ENCODE measurements around the gene GPR119. TPM values are rescaled to one million over a fixed set of nuclear protein-coding genes. Genes with fewer than 3 reads are reported as not detected.
"Not testable (repeated sequence)": the region's sequence is repeated elsewhere in the genome, so short reads cannot be mapped to it uniquely, and the experiment has no call there.

Gene GPR119
- polyA plus RNA-seq, 1 donor (not counting 4 experiments of a cell fraction or from before 2014, with no cell fraction given) = not detected

GRCh38 chrX:130378024-130378669 lies 7.3 kb downstream of the GPR119 start:
- no peak overlapping the region for H3K27ac ChIP-seq (ENCODE audit: control insufficient read depth, insufficient read depth, low read length)
- H3K27me3 ChIP-seq (ENCODE audit: control insufficient read depth, extremely low read depth, insufficient read depth, low read length) = no peaks in the 10 kb centered on the region
- FAIRE-seq (no peak), DNase-seq (ENCODE audit: low read depth, low spot score) (no peak)
- TF ChIP-seq EZH2 (IDR thresholded peaks at IDR 0.05; ENCODE audit: low read length) = no peak
- no peak for TF ChIP-seq CTCF (optimal IDR thresholded peaks at IDR 0.05 in 1 of 3, IDR thresholded peaks at IDR 0.05 in 1 of 3, conservative IDR thresholded peaks at IDR 0.05 in 1 of 3; ENCODE audit: extremely low read depth in 1 of 3, insufficient read depth in 2 of 3, low read length in 3 of 3)
- H4K20me1 ChIP-seq (ENCODE audit: control insufficient read depth, extremely low read depth, insufficient read depth, low read length) = no peaks in the 10 kb centered on the region
- no peak overlapping the region for H3K4me2 ChIP-seq (ENCODE audit: control insufficient read depth, extremely low read depth, insufficient read depth, low read depth, low read length)
- no peak overlapping the region for H3K9ac ChIP-seq (ENCODE audit: control insufficient read depth, extremely low read depth, insufficient read depth, low read length)
- no peaks in the 10 kb centered on the region for H3K4me1 ChIP-seq (ENCODE audit: control insufficient read depth, extremely low read depth, insufficient read depth, low read length)
- no peaks in the 10 kb centered on the region for H3K36me3 ChIP-seq (ENCODE audit: control insufficient read depth in 2 of 2, extremely low read depth in 1 of 2, insufficient read depth in 2 of 2, low read length in 2 of 2)
- no peaks in the 10 kb centered on the region for H3K9me1 ChIP-seq (ENCODE audit: control insufficient read depth, extremely low read depth, insufficient read depth, low read length)
- H2AFZ ChIP-seq (ENCODE audit: control insufficient read depth, low read length) = no peak overlapping the region
- no peaks in the 10 kb centered on the region for H3K79me2 ChIP-seq (ENCODE audit: control insufficient read depth, insufficient read depth, low read length)
- no peaks in the 10 kb centered on the region for H3K9me3 ChIP-seq (ENCODE audit: control insufficient read depth, low read depth, low read length)
- dilution Hi-C loops (cut with MboI; ENCODE audit: extremely low pct_ligation_motif_present, low sequenced_read_pairs) = no loop called here
- no peak overlapping the region for H3K4me3 ChIP-seq (ENCODE audit: control insufficient read depth in 2 of 3, extremely low read depth in 1 of 3, insufficient read depth in 2 of 3, low read depth in 1 of 3, low read length in 3 of 3)

GRCh38 chrX:130376077-130376476 lies 9.4 kb downstream of the GPR119 start:
- Histone ChIP-seq H3K4me1 (ENCODE audit: control insufficient read depth, extremely low read depth, insufficient read depth, low read length) (no peaks in the 10 kb centered on the region), H3K79me2 (ENCODE audit: control insufficient read depth, insufficient read depth, low read length) (no peaks in the 10 kb centered on the region), H3K27ac (ENCODE audit: control insufficient read depth, insufficient read depth, low read length) (no peak overlapping the region), H2AFZ (ENCODE audit: control insufficient read depth, low read length) (no peak overlapping the region), H3K4me2 (ENCODE audit: control insufficient read depth, extremely low read depth, insufficient read depth, low read depth, low read length) (no peak overlapping the region), H4K20me1 (ENCODE audit: control insufficient read depth, extremely low read depth, insufficient read depth, low read length) (no peaks in the 10 kb centered on the region), H3K27me3 (ENCODE audit: control insufficient read depth, extremely low read depth, insufficient read depth, low read length) (no peaks in the 10 kb centered on the region), H3K9me3 (ENCODE audit: control insufficient read depth, low read depth, low read length) (no peaks in the 10 kb centered on the region), H3K36me3 (ENCODE audit: control insufficient read depth in 2 of 2, extremely low read depth in 1 of 2, insufficient read depth in 2 of 2, low read length in 2 of 2) (no peaks in the 10 kb centered on the region), H3K4me3 (ENCODE audit: control insufficient read depth in 2 of 3, extremely low read depth in 1 of 3, insufficient read depth in 2 of 3, low read depth in 1 of 3, low read length in 3 of 3) (no peak overlapping the region), H3K9ac (ENCODE audit: control insufficient read depth, extremely low read depth, insufficient read depth, low read length) (no peak overlapping the region), H3K9me1 (ENCODE audit: control insufficient read depth, extremely low read depth, insufficient read depth, low read length) (no peaks in the 10 kb centered on the region)
- dilution Hi-C loops (cut with MboI; ENCODE audit: extremely low pct_ligation_motif_present, low sequenced_read_pairs) = no loop called here
- FAIRE-seq (no peak), DNase-seq (ENCODE audit: low read depth, low spot score) (no peak)
- no peak for TF ChIP-seq CTCF (optimal IDR thresholded peaks at IDR 0.05 in 1 of 3, IDR thresholded peaks at IDR 0.05 in 1 of 3, conservative IDR thresholded peaks at IDR 0.05 in 1 of 3; ENCODE audit: extremely low read depth in 1 of 3, insufficient read depth in 2 of 3, low read length in 3 of 3)
- no peak for TF ChIP-seq EZH2 (IDR thresholded peaks at IDR 0.05; ENCODE audit: low read length)

- H3K27me3 ChIP-seq (ENCODE audit: control insufficient read depth, extremely low read depth, insufficient read depth, low read length); H3K36me3 ChIP-seq (ENCODE audit: control insufficient read depth in 2 of 2, extremely low read depth in 1 of 2, insufficient read depth in 2 of 2, low read length in 2 of 2); H3K4me2 ChIP-seq (ENCODE audit: control insufficient read depth, extremely low read depth, insufficient read depth, low read depth, low read length); H3K4me3 ChIP-seq (ENCODE audit: control insufficient read depth in 2 of 3, extremely low read depth in 1 of 3, insufficient read depth in 2 of 3, low read depth in 1 of 3, low read length in 3 of 3); H2AFZ ChIP-seq (ENCODE audit: control insufficient read depth, low read length); H3K79me2 ChIP-seq (ENCODE audit: control insufficient read depth, insufficient read depth, low read length); H3K4me1 ChIP-seq (ENCODE audit: control insufficient read depth, extremely low read depth, insufficient read depth, low read length); H3K9ac ChIP-seq (ENCODE audit: control insufficient read depth, extremely low read depth, insufficient read depth, low read length); FAIRE-seq; H4K20me1 ChIP-seq (ENCODE audit: control insufficient read depth, extremely low read depth, insufficient read depth, low read length); DNase-seq (ENCODE audit: low read depth, low spot score); H3K9me3 ChIP-seq (ENCODE audit: control insufficient read depth, low read depth, low read length); H3K9me1 ChIP-seq (ENCODE audit: control insufficient read depth, extremely low read depth, insufficient read depth, low read length); H3K27ac ChIP-seq (ENCODE audit: control insufficient read depth, insufficient read depth, low read length); dilution Hi-C loops (cut with MboI; ENCODE audit: extremely low pct_ligation_motif_present, low sequenced_read_pairs): not testable (repeated sequence)
Observed at GRCh38 chrX:130352050-130352449, 33.4 kb downstream of the GPR119 start.

Measured in keratinocyte (primary cell).